Heart left ventricle (tissue), 13 donors: ENCODE measurements around the gene EP400.

Source experiments
- CTCF ChIP-seq, 12 donors: fragments of 200-600 bp; sonication (generic) in 4 of 12; IDR thresholded peaks; one replicate each; pipeline versions ENCODE4 v1.5.0 to v1.8.0; 2018 to 2022; ENCODE audit warnings: antibody characterized with exemption in 12 of 12, mild to moderate bottlenecking in 5 of 12
- POLR2A ChIP-seq, 2 donors: fragments of 450-650 bp; IDR thresholded peaks; one replicate each; pipeline ENCODE4 v1.6.1; 2017; ENCODE audit warnings: antibody characterized with exemption in 2 of 2, mild to moderate bottlenecking in 2 of 2, moderate library complexity in 2 of 2
- donor health status: ischemic (EF 13 %, LVEDD 7.1; RV severe dilation, severe dysfunction).
- donor health status: DM: no; HTN: yes; CAD: no.
- donor health status: DM: no; HTN: no; CAD: no.
- donor health status: ischemic (EF 25% LVEDD 6.9; RV normal size, moderate dysfunction).
- donor health status: ischemic (EF 25% LVEDD 5.7; RV mildly dilated, moderate dysfunction).
- donor health status: ischemic (EF 35%, LVEDD 5.7; RV mildly dilated, moderate dysfunction).
- donor health status: nonischemic (EF 11% LVEDD 7.7; RV severe dilation, severe dysfunction).
- donor health status: DM: yes; HTN: yes; CAD: no.
- donor health status: PGD.
- donor health status: ischemic (EF 29% LVEDD 5.4; RV normal size, mild dysfunction).
- donor health status: nonischemic (EF 23%, LVEDD 6.1; RV moderate dilation, normal function).

GRCh38 chr12:131984334-131984733 lies 34.6 kb downstream of the EP400 start:
- TF ChIP-seq CTCF (IDR thresholded peaks at IDR 0.05): no peak
- TF ChIP-seq POLR2A (IDR thresholded peaks at IDR 0.05): no peak
